Measurements from ENCODE around the gene POU2F3.
"Not testable (repeated sequence)": the region's sequence is repeated elsewhere in the genome, so short reads cannot be mapped to it uniquely, and the experiment has no call there.

Gene POU2F3

GRCh38 chr11:120243221-120243620, 3.3 kb downstream of the POU2F3 start:
- no peak for DNase-seq (ENCODE audit: insufficient read length, low spot score)
- FAIRE-seq, result no peak
- TF ChIP-seq CTCF (IDR thresholded peaks at IDR 0.05; ENCODE audit: insufficient read depth, missing control alignments), result no peak

- FAIRE-seq, result no peak
- TF ChIP-seq CTCF (IDR thresholded peaks at IDR 0.05; ENCODE audit: insufficient read depth, missing control alignments), result no peak
These were observed 4.8 kb downstream of the POU2F3 start for GRCh38 chr11:120244476-120245365.

DNA sequence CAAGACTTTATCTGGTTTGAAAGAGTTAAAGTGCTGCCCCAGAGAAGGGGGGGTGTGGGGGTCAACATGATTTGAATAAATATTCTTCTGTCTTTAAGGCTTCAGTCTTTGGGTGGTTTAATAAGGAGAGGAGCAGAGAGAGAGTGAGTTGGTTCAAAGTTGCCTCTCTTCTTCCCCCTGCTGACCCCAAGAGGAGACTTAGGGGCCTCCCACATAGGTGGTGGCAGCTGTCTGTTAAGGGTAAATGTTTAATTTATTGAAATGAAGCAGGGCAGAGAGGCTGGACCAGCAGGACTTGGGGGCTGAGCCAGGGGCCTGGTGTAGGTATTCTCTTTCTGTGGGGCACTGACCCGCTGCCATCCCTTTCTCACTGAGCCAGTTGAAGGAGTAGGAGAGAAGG, 5.5 kb downstream of the POU2F3 start:
- DNase-seq (ENCODE audit: insufficient read length, low spot score), result no peak
- FAIRE-seq, result no peak

More at GRCh38 chr11:120244476-120245365, 4.8 kb downstream of the POU2F3 start:
- no peak for DNase-seq (ENCODE audit: insufficient read length, low spot score)

GRCh38 chr11:120248551-120249278, 8.8 kb downstream of the POU2F3 start:
- no peak for TF ChIP-seq CTCF (IDR thresholded peaks at IDR 0.05; ENCODE audit: insufficient read depth, missing control alignments)
- DNase-seq (ENCODE audit: insufficient read length, low spot score) (no peak), FAIRE-seq (no peak)

More for the DNA sequence above, 5.5 kb downstream of the POU2F3 start:
- TF ChIP-seq CTCF (IDR thresholded peaks at IDR 0.05; ENCODE audit: insufficient read depth, missing control alignments), result no peak

DNA sequence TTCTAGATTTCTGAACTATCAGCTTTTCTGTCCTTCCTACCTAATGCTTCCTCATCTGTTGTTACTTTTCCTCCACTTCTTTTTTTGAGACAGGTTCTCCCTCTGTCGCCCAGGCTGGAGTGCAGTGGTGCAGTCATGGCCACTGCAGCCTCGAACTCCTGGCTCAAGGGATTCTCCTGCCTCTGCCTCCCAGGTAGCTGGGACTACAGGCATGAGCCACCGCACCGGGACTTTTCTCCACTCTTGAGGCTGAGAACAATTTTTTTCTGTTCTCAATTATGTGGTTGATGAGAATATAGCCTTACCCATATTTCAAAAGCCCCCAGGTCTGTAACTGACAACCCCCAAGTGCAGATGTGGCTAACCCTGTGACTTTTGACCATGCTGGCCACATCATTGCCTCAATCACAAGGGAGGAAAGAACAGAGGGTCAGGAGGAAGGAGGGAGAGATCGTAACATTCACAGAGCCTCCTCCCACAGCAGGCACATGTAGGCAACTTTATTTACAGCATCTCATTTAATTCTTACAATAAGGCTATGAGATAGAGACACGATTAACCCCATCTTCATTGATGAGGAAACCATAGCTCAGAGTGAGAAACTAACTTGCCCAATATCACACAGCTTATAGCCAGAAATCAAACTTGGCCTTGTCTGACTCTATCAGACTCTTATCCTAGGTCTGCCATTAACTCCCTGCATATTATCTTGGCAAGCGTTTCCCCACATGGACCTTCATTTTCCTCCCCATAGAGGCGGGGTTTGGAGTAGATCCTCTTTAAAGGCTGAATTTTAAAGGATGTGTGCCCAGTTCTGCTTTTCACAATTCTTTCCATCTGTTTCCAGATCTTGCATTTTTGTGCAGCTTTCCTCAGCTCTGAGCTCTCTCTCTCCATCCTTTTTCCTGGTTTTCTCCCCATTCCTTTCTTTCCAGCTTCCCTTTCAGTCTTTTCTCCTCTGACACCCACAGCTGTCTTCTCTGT, 9.6 kb downstream of the POU2F3 start:
- TF ChIP-seq CTCF (IDR thresholded peaks at IDR 0.05; ENCODE audit: insufficient read depth, missing control alignments), result no peak
- DNase-seq (ENCODE audit: insufficient read length, low spot score) (no peak), FAIRE-seq (no peak)

DNA sequence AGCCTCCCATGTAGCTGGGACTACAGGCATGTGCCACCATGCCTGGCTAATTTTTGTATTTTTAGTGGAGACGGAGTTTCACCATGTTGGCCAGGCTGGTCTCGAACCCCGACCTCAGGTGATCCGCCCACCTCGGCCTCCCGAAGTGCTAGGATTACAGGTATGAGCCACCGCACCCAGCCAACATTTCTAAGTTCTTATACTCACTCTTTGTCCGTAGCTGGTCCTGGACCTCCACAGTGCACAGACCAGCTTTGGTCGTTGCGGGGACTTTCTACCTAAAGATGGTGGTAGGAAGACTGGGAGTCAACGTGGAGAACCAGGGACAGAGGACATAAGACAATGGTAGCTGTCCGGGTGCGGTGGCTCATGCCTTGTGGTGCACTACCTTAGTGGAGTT, 13.4 kb downstream of the POU2F3 start:
- FAIRE-seq; DNase-seq (ENCODE audit: insufficient read length, low spot score): not testable (repeated sequence)

Measured in D721Med (cell line).